Stimulated activated CD4-positive, alpha-beta T cell treated with anti-CD3 and anti-CD28 coated beads, Interleukin-4, amount 100 ng/mL, for 4 hours (primary cell): Measurements from ENCODE around the gene LAMC1.
"Not testable (repeated sequence)": the region's sequence is repeated elsewhere in the genome, so short reads cannot be mapped to it uniquely, and the experiment has no call there.

Experiments used
- DNase-seq, 2 experiments: peaks; one replicate each; pipeline ENCODE4 v3.0.0-alpha.2; 2020

Gene LAMC1

GRCh38 chr1:183043872-183044854 lies 20.9 kb downstream of the LAMC1 start:
- DNase-seq = no peak

DNA sequence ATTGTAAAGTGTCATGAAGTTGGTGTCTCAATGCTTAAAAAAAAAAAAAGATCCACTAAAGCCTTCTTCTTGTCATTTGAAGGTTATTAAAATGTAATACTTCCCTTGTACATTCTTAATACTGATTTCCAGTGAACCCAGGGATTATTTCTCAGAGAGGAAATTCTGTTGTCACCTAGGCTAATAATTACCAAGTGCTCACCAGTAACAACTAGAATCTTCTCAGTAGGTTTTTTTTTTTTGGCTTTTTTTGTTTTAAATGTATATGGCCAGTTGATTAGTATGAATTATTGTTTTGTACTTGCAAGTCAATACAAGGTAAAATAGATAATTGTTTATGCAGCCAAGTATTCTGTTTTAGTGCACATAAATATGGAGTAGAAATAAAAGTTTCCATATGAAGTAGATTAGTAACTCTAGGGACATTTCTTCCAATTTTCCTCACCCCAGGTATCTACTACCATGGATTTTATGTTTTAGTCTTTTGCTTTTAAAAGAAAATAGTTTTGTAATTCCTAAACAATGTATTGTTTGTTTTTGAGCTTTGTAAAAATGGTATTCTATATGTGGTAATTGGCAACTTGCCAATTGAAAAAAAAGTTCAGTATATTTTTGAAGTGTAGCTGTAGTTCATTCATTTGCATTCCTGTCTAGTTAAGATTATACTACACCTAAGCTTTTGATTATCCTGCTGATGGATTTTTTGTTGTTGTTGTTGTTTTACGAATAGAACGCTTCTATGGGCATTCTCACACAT lies 21.9 kb downstream of the LAMC1 start:
- no peak for DNase-seq

GRCh38 chr1:183048087-183049085 lies 25.2 kb downstream of the LAMC1 start:
- no peak for DNase-seq

- no peak for DNase-seq
Observed at GRCh38 chr1:183051546-183051945, 28.3 kb downstream of the LAMC1 start.

GRCh38 chr1:183052861-183053260 lies 29.6 kb downstream of the LAMC1 start:
- DNase-seq = no peak

DNA sequence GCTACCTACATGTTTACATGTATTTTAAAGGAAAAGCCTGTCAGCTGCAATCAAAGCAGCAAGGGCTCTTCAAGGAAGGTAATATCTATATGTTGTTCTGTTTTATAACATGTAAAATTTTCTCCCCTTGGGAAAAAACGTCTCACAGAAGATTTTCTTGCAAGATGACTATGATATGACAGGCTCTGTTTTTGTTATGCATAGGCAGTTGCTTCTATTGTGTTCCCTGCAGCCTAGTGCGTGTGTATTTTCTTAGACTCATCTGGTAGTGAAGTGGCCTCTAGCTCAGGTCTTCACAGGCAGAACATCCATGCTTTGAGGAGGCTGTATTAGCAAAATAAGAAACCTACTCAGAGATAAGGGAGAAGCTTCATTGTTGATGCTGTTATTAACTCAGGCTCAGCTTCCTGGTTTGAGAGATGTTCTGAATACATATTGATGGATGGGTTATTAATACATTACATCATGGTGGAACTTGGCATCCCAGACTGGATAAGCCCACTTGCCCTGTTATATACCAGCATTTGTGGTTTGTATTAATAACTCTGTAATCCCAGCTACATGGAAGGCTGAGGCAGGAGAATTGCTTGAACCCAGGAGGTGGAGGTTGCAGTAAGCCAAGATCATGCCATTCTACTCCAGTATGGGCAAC lies 35.8 kb downstream of the LAMC1 start:
- DNase-seq = no peak

DNA sequence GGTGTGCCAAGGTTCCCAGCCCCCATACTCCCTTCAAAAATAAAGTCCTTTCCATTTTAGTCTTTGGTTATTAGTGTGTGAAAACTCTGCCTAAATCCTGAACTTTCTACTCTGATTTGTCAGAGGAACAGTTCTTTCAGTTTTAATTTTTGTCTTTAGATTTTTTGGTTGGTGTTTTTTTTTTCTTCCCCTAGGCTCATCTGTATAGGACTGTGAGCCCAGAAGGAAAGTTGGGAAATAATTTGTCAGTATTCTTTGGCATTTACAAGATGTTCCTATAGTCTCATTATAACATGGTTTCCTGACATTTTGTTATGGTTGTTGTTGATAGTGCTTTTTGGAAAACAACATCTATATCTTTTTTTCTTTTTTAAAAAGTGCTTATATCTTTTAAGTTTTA lies 38.0 kb downstream of the LAMC1 start:
- no peak for DNase-seq

DNA sequence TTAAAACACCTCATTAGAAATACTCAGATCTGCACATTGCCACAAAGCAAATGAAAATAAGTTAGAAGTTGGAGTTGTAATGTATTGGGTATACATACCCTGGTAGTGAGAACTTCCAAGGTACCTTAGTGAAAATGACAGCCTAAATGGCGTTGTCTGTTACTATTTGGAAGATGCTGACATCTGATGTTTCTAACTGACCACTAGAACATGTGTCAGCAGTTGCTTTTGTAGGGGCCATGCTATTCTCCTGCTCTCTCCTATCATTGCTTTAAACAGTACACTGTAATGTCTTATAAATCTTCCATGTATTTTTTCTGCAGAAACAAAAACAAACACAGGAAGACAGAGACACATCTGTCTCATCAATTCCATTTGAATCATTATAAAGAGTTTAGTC lies 40.1 kb downstream of the LAMC1 start:
- no peak for DNase-seq

DNA sequence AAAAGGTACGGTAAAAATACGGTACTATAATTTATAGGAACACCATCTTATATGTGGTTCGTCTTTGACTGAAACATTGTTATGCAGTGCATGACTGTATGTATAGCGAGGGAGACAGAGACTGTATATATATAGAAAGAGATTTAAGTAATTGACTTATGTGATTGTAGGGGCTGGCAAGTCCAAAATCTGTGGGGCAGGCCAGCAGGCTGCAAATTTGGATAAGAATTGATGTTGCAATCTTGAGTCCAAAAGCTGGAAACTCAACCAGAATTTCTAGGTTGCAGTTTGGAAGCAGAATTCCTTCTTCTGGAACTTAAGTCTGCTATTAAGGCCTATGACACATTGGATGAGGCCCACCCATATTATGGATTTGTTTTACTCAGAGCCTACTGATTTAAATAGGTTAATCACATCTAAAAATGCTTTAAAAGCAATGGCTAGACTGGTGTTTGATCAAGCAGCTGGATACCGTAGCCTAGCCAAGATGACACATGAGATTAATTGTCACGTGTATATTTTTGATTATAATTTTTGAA lies 42.0 kb downstream of the LAMC1 start:
- no peak for DNase-seq

GRCh38 chr1:183066432-183066831 lies 43.2 kb downstream of the LAMC1 start:
- not testable (repeated sequence) for DNase-seq

GRCh38 chr1:183069562-183070216 lies 46.5 kb downstream of the LAMC1 start:
- DNase-seq = no peak

DNA sequence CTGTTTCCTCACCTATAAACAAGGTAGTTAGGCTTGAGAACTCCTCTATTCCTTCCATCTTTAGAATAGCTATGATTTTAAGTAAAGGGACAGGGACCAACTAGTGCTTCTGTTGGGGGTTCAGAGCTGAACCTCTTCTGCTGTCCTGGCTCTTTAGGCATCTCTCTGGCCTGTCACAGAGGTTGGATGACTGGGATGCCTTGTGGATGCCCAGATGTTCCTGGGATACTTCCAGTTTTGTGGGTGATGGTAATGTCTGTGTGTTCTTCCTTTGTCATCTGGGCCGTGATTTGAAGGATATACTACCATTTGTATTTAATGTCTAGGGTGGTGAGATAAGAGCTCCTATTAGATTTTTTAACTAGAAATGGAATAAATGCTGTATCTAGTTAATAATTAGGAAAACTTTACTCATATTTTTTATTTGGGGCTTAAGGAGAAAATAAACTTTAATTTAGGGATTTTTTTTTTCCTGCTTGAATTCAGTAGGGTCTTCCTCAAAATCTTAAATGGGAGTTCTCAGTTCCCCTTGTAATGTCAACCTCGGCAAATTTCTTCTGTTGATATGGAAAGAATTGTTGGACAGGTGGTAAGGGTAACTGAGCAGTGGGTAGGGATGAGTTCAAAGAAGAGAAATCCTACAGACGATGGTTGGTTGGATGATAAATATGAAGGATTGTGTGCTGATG lies 47.2 kb downstream of the LAMC1 start:
- DNase-seq = no peak

DNA sequence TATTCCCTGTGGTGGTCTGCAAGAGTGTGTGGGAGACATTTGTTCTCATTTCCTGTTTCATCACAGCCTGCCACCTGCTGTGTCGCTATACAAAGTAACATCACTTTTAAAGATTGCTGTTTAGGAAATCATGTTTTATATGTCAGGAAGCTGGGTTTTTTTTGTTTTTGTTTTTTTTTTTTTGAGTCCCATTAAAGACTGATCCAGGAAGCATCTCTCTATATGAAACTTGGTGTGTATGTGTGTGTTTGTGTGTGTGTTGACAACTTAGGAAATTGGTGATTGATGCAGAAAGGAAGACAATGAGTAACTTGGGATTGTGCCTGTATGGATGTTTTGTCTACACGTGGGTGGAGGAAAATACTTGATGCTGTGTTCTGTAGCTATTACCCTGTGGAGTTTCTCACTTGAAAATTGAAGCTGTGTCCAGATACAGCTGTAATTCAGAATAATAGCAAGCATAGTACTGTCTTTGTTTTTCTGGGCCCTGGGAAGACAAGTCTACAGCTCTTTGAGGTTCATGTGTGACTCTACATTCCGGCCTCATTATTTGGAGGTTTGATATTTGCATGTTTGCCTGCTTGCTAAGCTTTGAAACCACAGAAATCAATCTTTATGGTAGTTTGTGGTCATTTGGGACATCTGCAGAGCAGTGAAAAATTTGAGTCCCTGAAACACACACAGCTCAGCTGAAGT lies 47.9 kb downstream of the LAMC1 start:
- no peak for DNase-seq

GRCh38 chr1:183072595-183072994 lies 49.4 kb downstream of the LAMC1 start:
- not testable (repeated sequence) for DNase-seq

DNA sequence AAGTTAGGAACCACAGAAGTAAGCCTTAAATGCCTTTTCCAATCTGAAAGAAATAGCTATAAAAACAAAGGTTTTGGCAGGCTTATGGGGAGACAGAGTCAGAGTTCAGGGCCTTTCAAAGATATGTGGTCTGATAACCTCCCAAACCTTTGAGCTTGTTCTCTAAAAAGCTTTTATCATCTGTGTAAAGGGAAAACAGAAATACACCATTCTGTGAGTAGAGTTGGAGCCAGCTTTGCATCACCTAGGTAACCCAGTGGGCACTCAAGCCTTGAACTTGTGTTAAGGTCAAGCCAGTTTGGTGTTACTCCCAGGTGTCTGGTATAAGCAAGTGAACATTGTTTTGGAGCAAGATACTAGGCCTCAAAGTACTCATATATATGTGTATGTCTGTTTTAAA lies 50.1 kb downstream of the LAMC1 start:
- DNase-seq = no peak

DNA sequence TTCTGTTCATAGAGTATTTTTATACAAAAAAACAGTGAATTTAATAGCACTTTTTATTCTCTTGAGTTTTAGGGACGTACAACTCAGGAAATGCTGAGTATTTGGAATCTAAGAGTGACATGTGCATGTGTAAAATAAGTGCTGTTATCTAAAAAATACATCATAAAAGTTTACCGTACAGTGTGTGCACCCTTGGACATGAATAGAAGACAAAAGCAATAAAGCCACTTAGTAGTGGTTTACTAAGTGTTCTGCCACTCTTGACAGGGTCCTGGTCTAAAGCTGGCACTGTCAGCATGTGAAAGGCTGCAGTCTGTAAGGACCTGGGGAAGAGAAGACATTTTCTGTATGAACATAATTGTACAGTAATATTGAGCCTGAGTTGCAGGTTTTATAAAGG lies 51.0 kb downstream of the LAMC1 start:
- no peak for DNase-seq

DNA sequence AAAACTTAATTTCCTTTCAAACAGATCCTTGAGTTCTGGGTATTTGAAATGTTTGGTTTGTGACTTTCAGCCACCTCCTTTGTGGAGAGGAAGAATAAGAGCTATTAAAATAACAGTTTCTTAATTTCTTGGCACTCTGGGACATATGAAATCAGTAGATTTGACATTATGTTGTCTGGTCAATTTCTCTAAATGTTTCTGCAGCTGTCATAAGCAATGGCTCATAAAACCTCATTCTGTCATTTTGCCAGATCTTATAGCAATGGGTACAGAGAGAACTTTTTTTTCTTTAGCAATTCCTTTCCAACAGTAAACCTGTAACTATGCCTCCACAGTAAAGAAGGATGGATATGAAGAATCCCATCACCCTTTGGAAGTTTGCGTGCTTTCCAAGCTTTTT lies 52.6 kb downstream of the LAMC1 start:
- no peak for DNase-seq

GRCh38 chr1:183077097-183077496 lies 53.9 kb downstream of the LAMC1 start:
- DNase-seq = no peak

- no peak for DNase-seq
Observed at GRCh38 chr1:183079712-183080388, 56.6 kb downstream of the LAMC1 start.
